NT2/D1 (cell line): ENCODE data around the gene BDKRB2.

Experiments
- SUZ12 ChIP-seq: IDR thresholded peaks from 2 replicates; pipeline ENCODE4 v1.6.1; 2011; ENCODE audit not compliant: insufficient read length, insufficient read depth; ENCODE audit errors: extremely low read depth
- YY1 ChIP-seq: IDR thresholded peaks from 2 replicates; pipeline ENCODE4 v1.6.1; 2011; ENCODE audit not compliant: insufficient read length, insufficient read depth
- ZNF274 ChIP-seq: IDR thresholded peaks from 2 replicates; pipeline ENCODE4 v1.6.1; 2011; ENCODE audit warnings: mild to moderate bottlenecking, low read depth, low read length

- TF ChIP-seq ZNF274, result no peak
- no peak for TF ChIP-seq YY1
- TF ChIP-seq SUZ12, result no peak
Observed at GRCh38 chr14:96207686-96208085, 3.0 kb downstream of the BDKRB2 start.
